SK-N-SH (cell line): ENCODE results near the gene ZNF609. TPM values are rescaled to one million over a fixed set of nuclear protein-coding genes. Genes with fewer than 3 reads are reported as not detected.

Experiments used
- CTCF ChIA-PET: fragments of 300-600, 350-600 bp; formaldehyde crosslinking; extraction: SDS; loops from one replicate; lab custom pipeline; 2021; lab: Yijun Ruan, JAX
- POLR2A ChIA-PET: fragments of 350-600 bp; sonication (Branson Sonifier 250); formaldehyde crosslinking; extraction: SDS; loops from one replicate; lab custom pipeline; 2020; ENCODE audit warnings: antibody characterized with exemption, inconsistent platforms; lab: Yijun Ruan, JAX
- DNase-seq: peaks from one replicate; pipeline ENCODE4 v3.0.0; 2012
- H2AFZ ChIP-seq: fragments of 200-600 bp; sonication (generic); 2 replicates; pipeline ENCODE4 v1.8.1; 2016; ENCODE audit warnings: antibody characterized with exemption, mild to moderate bottlenecking, low read depth
- H3F3A ChIP-seq: fragments of 200-600 bp; sonication (generic); replicated peaks from 2 replicates; pipeline ENCODE3; 2016; ENCODE audit warnings: antibody characterized with exemption, mild to moderate bottlenecking; ENCODE audit not compliant: insufficient read depth
- H3K27ac ChIP-seq, 2 experiments: fragments of 200-500 bp in 1 of 2; fragments of 200-600 bp in 1 of 2; sonication (Bioruptor generic) in 1 of 2; sonication (generic), shearing (Covaris generic) in 1 of 2; 2 replicates each; pipeline versions ENCODE4 v1.5.1 to v1.6.1; 2014 to 2016; ENCODE audit warnings: low read depth in 2 of 2, inconsistent platforms in 1 of 2, low read length in 1 of 2, mild to moderate bottlenecking in 1 of 2, mixed read lengths in 1 of 2
- H3K27me3 ChIP-seq: fragments of 200-600 bp; sonication (generic), shearing (Covaris generic); 2 replicates; pipeline ENCODE4 v1.6.1; 2016; ENCODE audit warnings: mixed run types; ENCODE audit not compliant: insufficient read depth
- H3K36me3 ChIP-seq, 2 experiments: fragments of 200-500 bp in 1 of 2; fragments of 200-600 bp in 1 of 2; sonication (Bioruptor generic) in 1 of 2; sonication (generic) in 1 of 2; replicated peaks in 1 of 2; 2 replicates each; pipeline versions ENCODE3 to v1.5.1; 2014 to 2016; ENCODE audit warnings: low read length in 1 of 2, mild to moderate bottlenecking in 1 of 2; ENCODE audit not compliant: insufficient read depth in 2 of 2, control insufficient read depth in 1 of 2
- H3K4me1 ChIP-seq, 2 experiments: fragments of 200-500 bp in 1 of 2; fragments of 200-600 bp in 1 of 2; sonication (Bioruptor generic) in 1 of 2; sonication (generic), shearing (Covaris generic) in 1 of 2; 2 replicates each; pipeline versions ENCODE4 v1.5.1 to v1.6.1; 2014 to 2016; ENCODE audit warnings: low read depth in 1 of 2, low read length in 1 of 2, mixed run types in 1 of 2; ENCODE audit not compliant: insufficient read depth in 2 of 2, control insufficient read depth in 1 of 2
- H3K4me2 ChIP-seq: fragments of 200-600 bp; sonication (generic), shearing (Covaris generic); 2 replicates; pipeline ENCODE4 v1.6.1; 2017; ENCODE audit warnings: mixed run types
- H3K4me3 ChIP-seq, 2 experiments: fragments of 200-500 bp in 1 of 2; fragments of 200-600 bp in 1 of 2; sonication (Bioruptor generic) in 1 of 2; sonication (generic), shearing (Covaris generic) in 1 of 2; 2 replicates each; pipeline versions ENCODE4 v1.5.1 to v1.8.1; 2014 to 2016; ENCODE audit warnings: low read depth in 2 of 2, inconsistent platforms in 1 of 2, low read length in 1 of 2, mild to moderate bottlenecking in 1 of 2, mixed read lengths in 1 of 2, moderate library complexity in 1 of 2
- H3K79me2 ChIP-seq: fragments of 200-600 bp; sonication (generic); 2 replicates; pipeline ENCODE4 v1.8.1; 2017; ENCODE audit warnings: mild to moderate bottlenecking; ENCODE audit not compliant: insufficient read depth
- H3K9ac ChIP-seq: fragments of 200-600 bp; sonication (generic); 2 replicates; pipeline ENCODE4 v1.6.1; 2017; ENCODE audit warnings: mixed run types
- H3K9me2 ChIP-seq: fragments of 200-600 bp; sonication (generic); 2 replicates; pipeline ENCODE4 v1.6.1; 2017; ENCODE audit warnings: mixed run types
- H3K9me3 ChIP-seq: fragments of 200-600 bp; sonication (generic); 2 replicates; pipeline ENCODE4 v1.6.1; 2017; ENCODE audit warnings: mixed run types, mild to moderate bottlenecking, moderate library complexity
- H4K20me1 ChIP-seq: fragments of 200-600 bp; sonication (generic); 2 replicates; pipeline ENCODE4 v1.6.1; 2017; ENCODE audit warnings: mild to moderate bottlenecking, mixed run types; ENCODE audit not compliant: insufficient read depth
- CHD2 ChIP-seq: fragments of 150-350 bp; IDR thresholded peaks from 2 replicates; pipeline ENCODE4 v1.6.1; 2018; ENCODE audit warnings: low read length; ENCODE audit not compliant: partially characterized antibody
- GABPA ChIP-seq: IDR thresholded peaks from 2 replicates; pipeline ENCODE4 v1.4.0; 2012; ENCODE audit warnings: low read depth, mild to moderate bottlenecking
- GATA2 ChIP-seq: sonication (generic); formaldehyde crosslinking; IDR thresholded peaks from 2 replicates; pipeline ENCODE4 v1.5.0; 2020; ENCODE audit warnings: mild to moderate bottlenecking, missing genetic modification reagents
- MEF2A ChIP-seq: IDR thresholded peaks from 2 replicates; pipeline ENCODE4 v1.4.0; 2012; ENCODE audit warnings: low read depth, borderline replicate concordance
- MXI1 ChIP-seq: IDR thresholded peaks from 2 replicates; pipeline ENCODE4 v1.6.1; 2012; ENCODE audit warnings: mild to moderate bottlenecking, low read depth, low read length, improper control_type of control experiment
- NFIC ChIP-seq: IDR thresholded peaks from 2 replicates; pipeline ENCODE4 v1.4.0; 2012; ENCODE audit warnings: borderline replicate concordance
- POLR2AphosphoS5 ChIP-seq: IDR thresholded peaks from 2 replicates; pipeline ENCODE4 v1.6.1; 2012; ENCODE audit warnings: low read depth, low read length
- RCOR1 ChIP-seq: fragments of 150-350 bp; IDR thresholded peaks from 2 replicates; pipeline ENCODE4 v1.6.1; 2017; ENCODE audit warnings: antibody characterized with exemption, low read length
- SIN3A ChIP-seq: IDR thresholded peaks from 2 replicates; pipeline ENCODE4 v1.6.1; 2012; ENCODE audit warnings: low read depth, mild to moderate bottlenecking, low read length, moderate library complexity, borderline replicate concordance
- SMC3 ChIP-seq: IDR thresholded peaks from 2 replicates; pipeline ENCODE4 v1.6.1; 2012; ENCODE audit warnings: low read depth, low read length, improper control_type of control experiment
- TCF12 ChIP-seq: IDR thresholded peaks from 2 replicates; pipeline ENCODE4 v1.4.0; 2012
- TEAD4 ChIP-seq: IDR thresholded peaks from 2 replicates; pipeline ENCODE4 v1.4.0; 2012; ENCODE audit warnings: mild to moderate bottlenecking, borderline replicate concordance; ENCODE audit not compliant: insufficient read depth
- YY1 ChIP-seq: IDR thresholded peaks from 2 replicates; pipeline ENCODE4 v1.4.0; 2012; ENCODE audit warnings: low read depth, mild to moderate bottlenecking
- WGBS: methylation state at CpG from one replicate; pipeline ENCODE4 v1.1.6; 2017; ENCODE audit warnings: low lambda C conversion rate; 5-methylcytosine and 5-hydroxymethylcytosine counted together
- polyA plus RNA-seq, 3 experiments: library from polyadenylated mRNA; depleted of rRNA; stranded (reverse); fragments of >200 nt; gene quantifications; 2 replicates each; pipeline ENCODE4 v1.2.3, GENCODE V29; 2012
- TF ChIP-seq, protein P1 (sequence below): fragments of 200-600 bp; sonication (generic); IDR thresholded peaks from 2 replicates; pipeline ENCODE4 v1.6.1; 2017; ENCODE audit warnings: antibody characterized with exemption, mild to moderate bottlenecking, moderate library complexity
- TF ChIP-seq, protein P2 (sequence below): fragments of 150-350 bp; IDR thresholded peaks from 2 replicates; pipeline ENCODE4 v1.6.1; 2016; ENCODE audit warnings: mild to moderate bottlenecking, low read depth, low read length
- TF ChIP-seq, protein P3 (sequence below): IDR thresholded peaks from 2 replicates; pipeline ENCODE4 v1.6.1; 2012; ENCODE audit warnings: mild to moderate bottlenecking, low read depth, low read length, moderate library complexity

Gene ZNF609
- polyA plus RNA-seq, 1 of the 3 experiments (the other 2 are of a cell fraction), result 12.6 TPM

DNA sequence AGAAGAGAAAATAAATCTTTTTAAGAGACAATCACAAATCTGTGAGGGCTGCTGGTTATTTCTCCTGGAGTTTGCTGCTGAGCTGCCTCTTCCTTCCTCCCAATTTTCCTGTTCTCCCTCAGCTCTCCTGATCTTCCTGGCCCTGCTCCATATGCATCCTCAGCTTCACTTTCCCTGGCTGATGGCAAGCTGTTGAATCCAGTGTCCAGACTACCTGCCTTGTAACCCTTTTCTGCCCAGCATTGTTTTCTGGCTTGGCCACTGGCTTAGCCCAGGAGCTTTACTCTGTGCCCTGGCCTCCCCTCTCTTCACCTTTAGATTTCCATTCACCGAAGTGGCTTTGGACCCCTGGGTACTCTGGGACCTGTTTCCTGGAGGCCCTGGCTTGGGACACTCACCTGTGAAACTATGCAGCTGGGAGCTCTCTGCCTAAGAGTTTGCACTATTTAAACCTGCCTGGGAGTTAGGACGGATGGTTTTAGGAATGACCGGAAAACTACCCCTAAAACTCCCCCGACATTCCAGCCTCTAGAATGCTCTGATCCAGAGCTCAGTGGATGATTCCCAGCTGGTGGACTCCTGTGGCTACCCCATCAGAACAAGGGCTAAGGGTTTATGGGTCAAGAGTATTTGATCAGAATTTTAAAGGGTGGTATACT lies 225.0 kb downstream of the ZNF609 start:
- Histone ChIP-seq H3K27me3 (no peaks in the 10 kb centered on the region), H3K9me2 (no peaks in the 10 kb centered on the region), H3K79me2 (no peaks in the 10 kb centered on the region), H3K27ac (no peak overlapping the region), H4K20me1 (no peaks in the 10 kb centered on the region; the same call in 1 of the 2 replicates), H3F3A (peaks cover 26% of the 10 kb centered on the region), H3K4me3 (no peak overlapping the region), H2AFZ (no peak overlapping the region), H3K4me2 (no peak overlapping the region), H3K4me1 (peaks cover 0 to 18% of the 10 kb centered on the region in 2 experiments; a peak in 1 of 4 replicates), H3K9ac (no peak overlapping the region), H3K36me3 (peaks cover 68 to 89% of the 10 kb centered on the region in 2 experiments), H3K9me3 (no peaks in the 10 kb centered on the region)
- CTCF ChIA-PET, result interaction anchor here (0.8 to 24.7 kb wide), 7 partner anchors 15 to 475 kb away, joined by 3 to 513 read pairs (median 21); no protein-coding TSS in a partner anchor
- TF ChIP-seq CHD2, result no peak
- no peak for TF ChIP-seq TEAD4
- TF ChIP-seq, protein P1, sequence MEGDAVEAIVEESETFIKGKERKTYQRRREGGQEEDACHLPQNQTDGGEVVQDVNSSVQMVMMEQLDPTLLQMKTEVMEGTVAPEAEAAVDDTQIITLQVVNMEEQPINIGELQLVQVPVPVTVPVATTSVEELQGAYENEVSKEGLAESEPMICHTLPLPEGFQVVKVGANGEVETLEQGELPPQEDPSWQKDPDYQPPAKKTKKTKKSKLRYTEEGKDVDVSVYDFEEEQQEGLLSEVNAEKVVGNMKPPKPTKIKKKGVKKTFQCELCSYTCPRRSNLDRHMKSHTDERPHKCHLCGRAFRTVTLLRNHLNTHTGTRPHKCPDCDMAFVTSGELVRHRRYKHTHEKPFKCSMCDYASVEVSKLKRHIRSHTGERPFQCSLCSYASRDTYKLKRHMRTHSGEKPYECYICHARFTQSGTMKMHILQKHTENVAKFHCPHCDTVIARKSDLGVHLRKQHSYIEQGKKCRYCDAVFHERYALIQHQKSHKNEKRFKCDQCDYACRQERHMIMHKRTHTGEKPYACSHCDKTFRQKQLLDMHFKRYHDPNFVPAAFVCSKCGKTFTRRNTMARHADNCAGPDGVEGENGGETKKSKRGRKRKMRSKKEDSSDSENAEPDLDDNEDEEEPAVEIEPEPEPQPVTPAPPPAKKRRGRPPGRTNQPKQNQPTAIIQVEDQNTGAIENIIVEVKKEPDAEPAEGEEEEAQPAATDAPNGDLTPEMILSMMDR, result no peak
- TF ChIP-seq MEF2A, result no peak
- no peak for TF ChIP-seq NFIC
- no peak for TF ChIP-seq GABPA
- TF ChIP-seq, protein P2, sequence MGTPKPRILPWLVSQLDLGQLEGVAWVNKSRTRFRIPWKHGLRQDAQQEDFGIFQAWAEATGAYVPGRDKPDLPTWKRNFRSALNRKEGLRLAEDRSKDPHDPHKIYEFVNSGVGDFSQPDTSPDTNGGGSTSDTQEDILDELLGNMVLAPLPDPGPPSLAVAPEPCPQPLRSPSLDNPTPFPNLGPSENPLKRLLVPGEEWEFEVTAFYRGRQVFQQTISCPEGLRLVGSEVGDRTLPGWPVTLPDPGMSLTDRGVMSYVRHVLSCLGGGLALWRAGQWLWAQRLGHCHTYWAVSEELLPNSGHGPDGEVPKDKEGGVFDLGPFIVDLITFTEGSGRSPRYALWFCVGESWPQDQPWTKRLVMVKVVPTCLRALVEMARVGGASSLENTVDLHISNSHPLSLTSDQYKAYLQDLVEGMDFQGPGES, result no peak
- TF ChIP-seq GATA2, result no peak
- TF ChIP-seq, protein P3, sequence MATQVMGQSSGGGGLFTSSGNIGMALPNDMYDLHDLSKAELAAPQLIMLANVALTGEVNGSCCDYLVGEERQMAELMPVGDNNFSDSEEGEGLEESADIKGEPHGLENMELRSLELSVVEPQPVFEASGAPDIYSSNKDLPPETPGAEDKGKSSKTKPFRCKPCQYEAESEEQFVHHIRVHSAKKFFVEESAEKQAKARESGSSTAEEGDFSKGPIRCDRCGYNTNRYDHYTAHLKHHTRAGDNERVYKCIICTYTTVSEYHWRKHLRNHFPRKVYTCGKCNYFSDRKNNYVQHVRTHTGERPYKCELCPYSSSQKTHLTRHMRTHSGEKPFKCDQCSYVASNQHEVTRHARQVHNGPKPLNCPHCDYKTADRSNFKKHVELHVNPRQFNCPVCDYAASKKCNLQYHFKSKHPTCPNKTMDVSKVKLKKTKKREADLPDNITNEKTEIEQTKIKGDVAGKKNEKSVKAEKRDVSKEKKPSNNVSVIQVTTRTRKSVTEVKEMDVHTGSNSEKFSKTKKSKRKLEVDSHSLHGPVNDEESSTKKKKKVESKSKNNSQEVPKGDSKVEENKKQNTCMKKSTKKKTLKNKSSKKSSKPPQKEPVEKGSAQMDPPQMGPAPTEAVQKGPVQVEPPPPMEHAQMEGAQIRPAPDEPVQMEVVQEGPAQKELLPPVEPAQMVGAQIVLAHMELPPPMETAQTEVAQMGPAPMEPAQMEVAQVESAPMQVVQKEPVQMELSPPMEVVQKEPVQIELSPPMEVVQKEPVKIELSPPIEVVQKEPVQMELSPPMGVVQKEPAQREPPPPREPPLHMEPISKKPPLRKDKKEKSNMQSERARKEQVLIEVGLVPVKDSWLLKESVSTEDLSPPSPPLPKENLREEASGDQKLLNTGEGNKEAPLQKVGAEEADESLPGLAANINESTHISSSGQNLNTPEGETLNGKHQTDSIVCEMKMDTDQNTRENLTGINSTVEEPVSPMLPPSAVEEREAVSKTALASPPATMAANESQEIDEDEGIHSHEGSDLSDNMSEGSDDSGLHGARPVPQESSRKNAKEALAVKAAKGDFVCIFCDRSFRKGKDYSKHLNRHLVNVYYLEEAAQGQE, result no peak
- TF ChIP-seq RCOR1, result no peak
- TF ChIP-seq YY1, result no peak
- TF ChIP-seq POLR2AphosphoS5, result no peak
- no peak for TF ChIP-seq SIN3A
- no peak for TF ChIP-seq TCF12
- TF ChIP-seq SMC3, result no peak
- TF ChIP-seq MXI1, result no peak
- DNase-seq, result no peak
- 92% methylated on average over 4 of the region's 4 CpGs for WGBS
- POLR2A ChIA-PET, result interaction anchor here (1.2 kb wide), 1 partner anchor 42 kb away, joined by 4 read pairs; no protein-coding TSS in a partner anchor
